HepG2 (cell line): ENCODE measurements around the gene DDX1. TPM values are rescaled to one million over a fixed set of nuclear protein-coding genes. Genes with fewer than 3 reads are reported as not detected.

Source experiments
- DR1 ChIP-seq: sonication (generic); formaldehyde crosslinking; IDR thresholded peaks from 2 replicates; pipeline ENCODE4 v1.8.0; 2021; ENCODE audit warnings: mild to moderate bottlenecking, missing genetic modification reagents, inconsistent platforms
- FOSL1 ChIP-seq: sonication (generic); formaldehyde crosslinking; IDR thresholded peaks from 2 replicates; pipeline ENCODE4 v1.9.0; 2021; ENCODE audit warnings: missing genetic modification reagents, borderline replicate concordance
- HMGXB4 ChIP-seq, 2 experiments: sonication (generic) in 1 of 2; formaldehyde crosslinking in 1 of 2; IDR thresholded peaks; 2 replicates each; pipeline versions ENCODE4 v1.4.0 to v1.6.1; 2018 to 2020; ENCODE audit warnings: missing genetic modification reagents in 2 of 2, borderline replicate concordance in 1 of 2, low read depth in 1 of 2, mild to moderate bottlenecking in 1 of 2, missing biosample characterization in 1 of 2
- HNF4G ChIP-seq, 2 experiments: sonication (generic) in 1 of 2; formaldehyde crosslinking in 1 of 2; IDR thresholded peaks; 2 replicates each; pipeline versions ENCODE4 v1.4.0 to v1.6.1; 2011 to 2020; ENCODE audit warnings: borderline replicate concordance in 2 of 2, low read depth in 2 of 2, mild to moderate bottlenecking in 2 of 2, low read length in 1 of 2, missing genetic modification reagents in 1 of 2, moderate library complexity in 1 of 2
- MLX ChIP-seq: IDR thresholded peaks from 2 replicates; pipeline ENCODE4 v1.6.1; 2016
- NCOA5 ChIP-seq: sonication (generic); formaldehyde crosslinking; IDR thresholded peaks from 2 replicates; pipeline ENCODE4 v1.4.0; 2020; ENCODE audit warnings: missing genetic modification reagents
- NFYB ChIP-seq: sonication (generic); formaldehyde crosslinking; IDR thresholded peaks from 2 replicates; pipeline ENCODE4 v1.4.0; 2020; ENCODE audit warnings: missing genetic modification reagents
- PRDM10 ChIP-seq: sonication (generic); formaldehyde crosslinking; IDR thresholded peaks from 2 replicates; pipeline ENCODE4 v1.4.0; 2020; ENCODE audit warnings: low read depth, missing genetic modification reagents
- SMARCE1 ChIP-seq: fragments of 450-650 bp; IDR thresholded peaks from 2 replicates; pipeline ENCODE4 v1.6.1; 2017; ENCODE audit warnings: borderline replicate concordance
- SP2 ChIP-seq: sonication (generic); formaldehyde crosslinking; IDR thresholded peaks from 2 replicates; pipeline ENCODE4 v1.5.1; 2020; ENCODE audit warnings: mild to moderate bottlenecking, missing genetic modification reagents
- TBX3 ChIP-seq: fragments of 450-650 bp; IDR thresholded peaks from 2 replicates; pipeline ENCODE4 v1.6.1; 2017; ENCODE audit warnings: antibody characterized with exemption, mild to moderate bottlenecking, inconsistent platforms, borderline replicate concordance
- TGIF2 ChIP-seq: IDR thresholded peaks from 2 replicates; pipeline ENCODE4 v1.6.1; 2016; ENCODE audit warnings: control low read depth, missing compliant biosample characterization
- UBTF ChIP-seq: sonication (generic); formaldehyde crosslinking; IDR thresholded peaks from 2 replicates; pipeline ENCODE4 v1.4.0; 2020; ENCODE audit warnings: mild to moderate bottlenecking, missing genetic modification reagents
- ZFP36 ChIP-seq: fragments of 150-350 bp; IDR thresholded peaks from 2 replicates; pipeline ENCODE4 v1.6.1; 2018; ENCODE audit warnings: borderline replicate concordance, low read length, low read depth; ENCODE audit not compliant: partially characterized antibody
- ZNF12 ChIP-seq: sonication (generic); formaldehyde crosslinking; IDR thresholded peaks from 2 replicates; pipeline ENCODE4 v1.5.0; 2020; ENCODE audit warnings: missing genetic modification reagents
- ZNF576 ChIP-seq: sonication (generic); formaldehyde crosslinking; IDR thresholded peaks from 2 replicates; pipeline ENCODE4 v1.4.0; 2020; ENCODE audit warnings: mild to moderate bottlenecking, missing genetic modification reagents
- ZNF577 ChIP-seq: sonication (generic); formaldehyde crosslinking; IDR thresholded peaks from 2 replicates; pipeline ENCODE4 v1.4.0; 2020; ENCODE audit warnings: mild to moderate bottlenecking, low read depth, missing genetic modification reagents, borderline replicate concordance
- ZNF75D ChIP-seq: sonication (generic); formaldehyde crosslinking; IDR thresholded peaks from 2 replicates; pipeline ENCODE4 v1.8.1; 2023; ENCODE audit warnings: missing genetic modification reagents, mild to moderate bottlenecking, borderline replicate concordance
- ZNF777 ChIP-seq: sonication (generic); formaldehyde crosslinking; IDR thresholded peaks from 2 replicates; pipeline ENCODE4 v1.4.0; 2020; ENCODE audit warnings: missing genetic modification reagents
- ZSCAN29 ChIP-seq: sonication (generic); formaldehyde crosslinking; conservative IDR thresholded peaks from 2 replicates; pipeline ENCODE4 v1.4.0; 2020; ENCODE audit warnings: mild to moderate bottlenecking, missing genetic modification reagents
- polyA plus RNA-seq, 8 experiments: library from polyadenylated mRNA; depleted of rRNA in 3 of 8; stranded (reverse) in 7 of 8; unstranded in 1 of 8; fragments of >200 nt; fragmentation: Illumina TruSeq in 4 of 8; extraction: Trizol in 4 of 8; gene quantifications; 2 replicates each; pipeline versions ENCODE4 v1.2.1 to v1.2.3, GENCODE V29; 2011 to 2016; ENCODE audit warnings: low read depth in 4 of 8, missing spikeins in 1 of 8, mixed read lengths in 1 of 8; ENCODE audit not compliant: insufficient read depth in 1 of 8
- total RNA-seq, 5 experiments: library from RNA; depleted of rRNA; stranded (reverse); fragments of >200 nt; fragmentation: Illumina TruSeq; extraction: Trizol; gene quantifications; 2 replicates each; pipeline ENCODE4 v1.2.3, GENCODE V29; 2016; ENCODE audit warnings: low read depth in 1 of 5

The DDX1 gene
- total and polyA plus RNA-seq, 2 of the 13 experiments (the other 11 are each of a cell fraction or from before 2014, with no cell fraction given), result 81.6 to 130 TPM

GRCh38 chr2:15560988-15561573, 30.6 kb upstream of the DDX1 start, which contains the start of gene NBAS (continued):
- TF ChIP-seq HNF4G (IDR thresholded peaks at IDR 0.05; ENCODE audit: borderline replicate concordance, low read depth, low read length) (no peak), HNF4G (CRISPR knock-in tag; IDR thresholded peaks at IDR 0.05; ENCODE audit: borderline replicate concordance, low read depth) (peak; percentile 40; the same call in 1 of the 2 replicates), TGIF2 (CRISPR knock-in tag) (peak; percentile 84), HMGXB4 (CRISPR knock-in tag; IDR thresholded peaks at IDR 0.05; ENCODE audit: borderline replicate concordance in 1 of 2, low read depth in 1 of 2) (peak; percentile 86 to 87), NCOA5 (no peak), FOSL1 (CRISPR knock-in tag) (no peak), ZNF777 (CRISPR knock-in tag) (no peak), MLX (peak; percentile 23; the same call in 1 of the 2 replicates), UBTF (CRISPR knock-in tag) (peak; percentile 4; the same call in 1 of the 2 replicates), NFYB (no peak), ZNF576 (no peak), DR1 (CRISPR knock-in tag) (no peak), ZNF577 (CRISPR knock-in tag) (no peak), ZFP36 (no peak), SMARCE1 (no peak), ZSCAN29 (CRISPR knock-in tag) (peak; percentile 86; the same call in 1 of the 2 replicates), PRDM10 (CRISPR knock-in tag) (no peak), ZNF12 (CRISPR knock-in tag) (peak; percentile 75; the same call in 1 of the 2 replicates), ZNF75D (CRISPR knock-in tag) (no peak), TBX3 (no peak), SP2 (no peak)
